GM21529 (cell line): ENCODE results near the gene KLB.

ENCODE experiments used
- ATAC-seq: cut with Tn5 transposase; IDR thresholded peaks from one replicate; pipeline ENCODE4 v1.9.1; 2021; ENCODE audit not compliant: unreplicated experiment

KLB gene

GRCh38 chr4:39458505-39459300 is 52.0 kb downstream of the KLB start, which contains the start of the genes LIAS and RPL9:
Gene LIAS, plus strand, starts transcription at chr4:39459056. Its CDS starts 62 bp downstream, at chr4:39459118.
Gene RPL9, minus strand, starts transcription at chr4:39458922. Its CDS starts 483 bp downstream, at chr4:39458439.
- peak; percentile 83 for ATAC-seq

GRCh38 chr4:39464886-39465501 is 58.3 kb downstream of the KLB start:
- no peak for ATAC-seq

DNA sequence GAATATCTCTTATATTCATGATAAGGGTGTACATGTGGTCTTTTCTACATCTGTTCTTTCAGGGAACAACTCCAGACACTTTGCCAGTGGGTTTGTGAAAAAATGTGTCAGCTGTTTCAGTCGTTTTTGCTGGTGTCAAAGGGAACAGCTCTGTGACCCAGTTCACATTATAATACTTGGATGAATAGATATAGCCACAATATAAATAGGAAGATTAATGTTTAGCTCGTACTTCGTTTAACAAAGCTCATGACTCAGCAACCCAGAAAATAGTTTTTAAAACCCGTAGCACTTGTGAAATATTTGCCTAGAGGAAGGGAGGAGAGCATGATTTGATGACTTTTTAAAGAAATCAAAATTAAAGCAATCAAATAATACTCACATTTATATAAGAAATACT is 60.0 kb downstream of the KLB start:
- no peak for ATAC-seq

- no peak for ATAC-seq
Measured at GRCh38 chr4:39467464-39467863, 60.7 kb downstream of the KLB start.

GRCh38 chr4:39469429-39470077 is 62.8 kb downstream of the KLB start:
- ATAC-seq = peak; percentile 82

- ATAC-seq = no peak
Measured at GRCh38 chr4:39470402-39470801, 63.7 kb downstream of the KLB start.

DNA sequence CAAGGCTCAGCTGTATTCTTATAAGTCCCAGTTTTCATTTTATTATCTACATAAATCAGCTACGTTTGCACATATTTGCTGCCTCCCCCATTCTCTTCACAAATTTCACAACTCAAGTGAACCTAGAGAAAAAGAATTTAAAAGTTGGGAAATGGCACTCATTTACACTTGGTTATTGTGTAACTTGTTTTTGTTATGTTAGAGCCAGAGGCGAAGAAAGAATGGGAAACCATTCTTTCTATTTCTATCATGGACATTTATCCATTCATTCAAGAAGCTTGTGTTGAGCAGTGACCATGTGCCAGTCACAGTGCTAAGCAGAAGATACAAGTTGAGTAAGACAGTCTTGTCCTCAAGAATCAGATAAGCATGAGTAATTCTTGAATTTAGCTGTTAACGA is 65.7 kb downstream of the KLB start:
- no peak for ATAC-seq

GRCh38 chr4:39476187-39476895 is 69.6 kb downstream of the KLB start:
- no peak for ATAC-seq

DNA sequence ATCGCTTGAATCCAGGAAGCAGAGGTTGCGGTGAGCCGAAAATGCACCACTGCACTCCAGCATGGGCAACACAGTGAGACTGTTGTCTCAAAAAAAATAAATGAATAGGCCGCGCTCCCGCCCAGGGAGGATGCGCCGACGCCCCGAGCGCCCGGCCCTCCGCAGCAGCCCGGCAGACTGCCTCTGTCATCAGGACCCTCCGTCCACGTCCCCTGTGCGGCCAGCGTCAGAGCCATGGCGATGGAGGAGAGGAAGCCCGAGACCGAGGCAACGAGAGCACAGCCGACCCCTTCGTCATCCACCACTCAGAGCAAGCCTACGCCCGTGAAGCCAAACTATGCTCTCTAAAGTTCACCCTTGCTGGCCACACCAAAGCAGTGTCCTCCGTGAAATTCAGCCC is 73.5 kb downstream of the KLB start:
- ATAC-seq = no peak

- ATAC-seq = no peak
Measured at GRCh38 chr4:39480902-39481695, 74.4 kb downstream of the KLB start.

DNA sequence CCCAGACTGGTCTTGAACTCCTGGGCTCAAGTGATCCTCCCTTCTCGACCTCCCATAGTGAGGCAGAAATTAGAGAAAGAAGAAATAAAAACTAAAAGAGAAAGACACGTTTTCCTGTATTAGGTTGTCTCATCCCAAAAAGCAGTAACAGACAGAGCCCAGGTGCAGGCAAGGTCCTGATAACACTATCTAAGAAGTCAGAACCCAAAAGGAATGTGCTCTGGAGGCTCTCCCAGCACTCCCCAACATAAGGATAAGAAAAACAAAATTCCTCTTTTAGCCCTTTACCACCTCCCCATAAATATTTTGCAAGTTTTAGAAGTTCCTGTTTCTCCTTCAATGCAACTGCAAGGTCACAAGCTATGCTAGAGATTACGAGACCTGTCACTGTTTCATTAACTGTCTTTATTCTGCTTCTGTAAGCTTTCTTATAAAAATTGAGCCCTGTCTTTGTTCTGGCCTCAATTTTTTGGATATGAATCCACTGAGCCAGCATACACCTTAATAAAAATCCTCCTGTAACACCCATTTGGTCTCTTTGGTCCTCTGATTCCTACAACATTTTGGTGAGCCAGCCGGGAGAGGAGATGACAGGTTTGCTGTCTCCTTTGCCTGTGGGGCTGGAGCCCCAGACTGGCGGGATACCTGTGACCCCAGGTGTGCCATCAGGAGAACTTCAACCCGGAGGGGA is 78.0 kb downstream of the KLB start:
- ATAC-seq = no peak

DNA sequence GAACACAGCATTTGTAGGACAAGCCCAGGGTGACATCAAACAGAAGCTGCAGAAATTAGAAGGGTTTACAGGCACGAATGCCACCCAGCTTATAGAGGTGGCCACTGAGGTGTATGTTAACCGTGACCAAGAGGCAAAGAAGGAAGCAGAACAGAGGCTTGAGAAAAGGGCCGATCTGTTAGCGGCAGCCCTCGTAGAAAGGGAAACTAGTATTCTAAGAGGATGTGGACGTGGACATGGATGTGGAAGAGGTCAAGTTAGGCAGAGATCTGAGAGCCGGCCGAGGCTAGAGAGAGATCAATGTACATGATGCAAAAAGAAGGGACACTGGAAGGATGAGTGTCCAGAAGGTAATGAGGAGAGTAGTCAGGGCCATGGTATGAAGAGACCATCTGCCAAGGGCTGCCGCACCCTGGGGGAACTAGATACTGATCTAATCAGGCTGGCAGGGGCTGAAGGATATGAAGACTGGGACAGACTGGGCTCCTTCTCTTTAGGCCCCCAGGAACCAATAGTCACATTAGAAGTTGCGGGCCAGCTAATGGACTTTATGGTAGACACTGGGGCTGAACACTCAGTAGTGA is 79.6 kb downstream of the KLB start:
- no peak for ATAC-seq

DNA sequence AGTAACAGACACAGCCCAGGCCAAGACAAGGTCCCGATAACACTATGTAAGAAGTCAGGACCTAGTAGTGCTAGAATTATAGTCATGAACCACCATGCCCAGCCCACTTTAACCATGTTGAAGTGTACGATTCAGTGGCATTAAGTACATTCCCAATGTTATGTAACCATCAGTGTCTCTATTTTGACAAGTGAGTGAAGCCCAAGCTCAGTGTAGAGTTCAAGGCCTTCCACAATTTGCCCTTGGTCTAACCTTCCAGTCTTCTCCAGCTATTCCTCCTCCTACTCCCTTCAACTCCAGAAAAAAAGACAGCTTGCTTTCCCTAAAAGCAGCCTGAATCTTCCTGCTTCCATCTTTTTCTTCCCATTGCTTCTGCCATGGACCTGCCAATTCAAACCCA is 83.6 kb downstream of the KLB start:
- no peak for ATAC-seq

DNA sequence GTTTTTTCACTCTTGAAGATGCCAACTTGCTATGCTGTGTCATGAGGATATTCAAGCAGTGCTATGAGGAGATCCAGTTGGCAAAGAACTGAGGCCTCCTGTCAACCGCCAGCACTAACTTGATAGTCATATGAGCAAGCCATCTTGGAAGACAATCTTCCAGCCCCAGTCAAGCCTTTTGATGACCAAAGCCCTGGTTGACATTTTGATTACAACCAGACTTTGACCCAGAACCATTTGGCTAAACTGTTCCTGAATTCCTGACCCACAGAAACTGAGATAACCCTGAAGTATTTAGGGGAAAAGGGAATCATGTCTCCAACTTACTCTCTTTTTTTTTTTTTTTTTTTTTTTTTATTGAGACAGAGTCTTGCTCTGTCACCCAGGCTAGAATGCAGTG is 87.6 kb downstream of the KLB start:
- ATAC-seq = no peak

GRCh38 chr4:39495446-39496213 is 88.9 kb downstream of the KLB start:
- ATAC-seq = no peak

GRCh38 chr4:39497909-39498726 is 91.4 kb downstream of the KLB start:
- no peak for ATAC-seq

DNA sequence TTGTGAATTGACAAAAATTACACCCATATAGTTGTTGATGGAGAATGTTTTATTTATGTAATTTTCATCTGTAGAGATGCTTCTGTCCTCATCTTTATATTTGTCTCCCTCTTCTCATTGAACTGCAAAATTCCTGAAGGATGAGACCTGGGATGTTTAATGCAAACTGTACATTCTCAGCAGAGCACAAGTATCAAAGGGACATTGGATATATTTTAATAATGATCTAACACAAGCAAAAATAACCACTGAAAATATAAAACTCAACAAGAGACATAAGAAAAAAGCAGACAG is 91.9 kb downstream of the KLB start:
- ATAC-seq = no peak
